WTC11 (cell line): ENCODE data around the gene ACTR3C. TPM values are rescaled to one million over a fixed set of nuclear protein-coding genes. Genes with fewer than 3 reads are reported as not detected.

Source experiments
- ATAC-seq: fragments of 200-7000 bp; cut with Tn5 transposase; 2 replicates; pipeline ENCODE4 v1.10.0; 2021; ENCODE audit warnings: mild to moderate bottlenecking, moderate library complexity
- CTCF ChIA-PET: fragments of 300-600 bp; sonication (Branson Sonifier 250); formaldehyde crosslinking; loops from one replicate; lab custom pipeline; 2021; ENCODE audit warnings: antibody characterized with exemption; lab: Charles Lee
- POLR2A ChIA-PET: fragments of 350-600 bp; sonication (Branson Sonifier 250); formaldehyde crosslinking; loops from one replicate; lab custom pipeline; 2021; ENCODE audit warnings: antibody characterized with exemption; lab: Charles Lee
- DNase-seq: peaks from one replicate; pipeline ENCODE4 v3.0.0; 2021; ENCODE audit warnings: low spot score
- H3K27ac Mint-ChIP-seq: 2 replicates; pipeline ENCODE4 v1.8.0; 2021; ENCODE audit warnings: mixed read lengths
- H3K27me3 Mint-ChIP-seq: 2 replicates; pipeline ENCODE4 v1.8.0; 2021; ENCODE audit warnings: low read depth, mild to moderate bottlenecking, moderate library complexity, mixed read lengths
- H3K36me3 Mint-ChIP-seq: 2 replicates; pipeline ENCODE4 v1.8.0; 2021; ENCODE audit warnings: mixed read lengths
- H3K4me1 Mint-ChIP-seq: 2 replicates; pipeline ENCODE4 v1.8.0; 2022; ENCODE audit warnings: mixed read lengths
- H3K4me3 Mint-ChIP-seq: 2 replicates; pipeline ENCODE4 v1.8.0; 2021; ENCODE audit warnings: mild to moderate bottlenecking, moderate library complexity, mixed read lengths
- H3K9me3 Mint-ChIP-seq: 2 replicates; pipeline ENCODE4 v1.8.0; 2021; ENCODE audit warnings: mixed read lengths
- AR ChIP-seq: fragments of 250-450 bp; sonication (Bioruptor Pico); IDR thresholded peaks from 2 replicates; pipeline ENCODE4 v1.9.0; 2021; ENCODE audit warnings: mild to moderate bottlenecking
- ATF1 ChIP-seq: sonication (generic); formaldehyde crosslinking; IDR thresholded peaks from 2 replicates; pipeline ENCODE4 v1.8.1; 2023; ENCODE audit warnings: mild to moderate bottlenecking, moderate library complexity, missing genetic modification reagents
- ATF6 ChIP-seq: sonication (generic); formaldehyde crosslinking; IDR thresholded peaks from 2 replicates; pipeline ENCODE4 v1.8.1; 2023; ENCODE audit warnings: mild to moderate bottlenecking, missing genetic modification reagents
- CREB1 ChIP-seq: sonication (generic); formaldehyde crosslinking; IDR thresholded peaks from 2 replicates; pipeline ENCODE4 v1.8.0; 2023; ENCODE audit warnings: mild to moderate bottlenecking, missing genetic modification reagents
- CTCF ChIP-seq: fragments of 200-600 bp; IDR thresholded peaks from 2 replicates; pipeline ENCODE4 v1.8.0; 2022; ENCODE audit warnings: antibody characterized with exemption
- E2F4 ChIP-seq: sonication (generic); formaldehyde crosslinking; IDR thresholded peaks from 2 replicates; pipeline ENCODE4 v1.8.1; 2022; ENCODE audit warnings: low read depth, mild to moderate bottlenecking, moderate library complexity, missing genetic modification reagents, borderline replicate concordance
- E2F5 ChIP-seq: sonication (generic); formaldehyde crosslinking; IDR thresholded peaks from 2 replicates; pipeline ENCODE4 v1.8.1; 2022; ENCODE audit warnings: mild to moderate bottlenecking, moderate library complexity, missing genetic modification reagents
- FOXP4 ChIP-seq: sonication (generic); formaldehyde crosslinking; IDR thresholded peaks from 2 replicates; pipeline ENCODE4 v1.8.0; 2022; ENCODE audit warnings: mild to moderate bottlenecking, missing genetic modification reagents
- GABPB1 ChIP-seq: sonication (generic); formaldehyde crosslinking; IDR thresholded peaks from 2 replicates; pipeline ENCODE4 v1.8.1; 2023; ENCODE audit warnings: mild to moderate bottlenecking, missing genetic modification reagents
- JAZF1 ChIP-seq: fragments of 250-450 bp; sonication (Bioruptor Pico); IDR thresholded peaks from 2 replicates; pipeline ENCODE4 v1.9.0; 2021; ENCODE audit warnings: moderate library complexity, mild to moderate bottlenecking, inconsistent platforms
- MXD4 ChIP-seq: fragments of 250-450 bp; sonication (Bioruptor Pico); IDR thresholded peaks from 2 replicates; pipeline ENCODE4 v1.8.0; 2021; ENCODE audit warnings: mild to moderate bottlenecking, moderate library complexity, borderline replicate concordance
- NFE2L1 ChIP-seq: sonication (generic); formaldehyde crosslinking; IDR thresholded peaks from 2 replicates; pipeline ENCODE4 v1.8.1; 2023; ENCODE audit warnings: missing genetic modification reagents
- NFYB ChIP-seq: sonication (generic); formaldehyde crosslinking; conservative IDR thresholded peaks from 2 replicates; pipeline ENCODE4 v1.8.0; 2022; ENCODE audit warnings: low read depth, missing genetic modification reagents
- NR1H2 ChIP-seq: sonication (generic); formaldehyde crosslinking; IDR thresholded peaks from 2 replicates; pipeline ENCODE4 v1.9.0; 2021; ENCODE audit warnings: mild to moderate bottlenecking, moderate library complexity, missing genetic modification reagents
- NR2C2 ChIP-seq: sonication (generic); formaldehyde crosslinking; IDR thresholded peaks from 2 replicates; pipeline ENCODE4 v1.8.0; 2022; ENCODE audit warnings: mild to moderate bottlenecking, missing genetic modification reagents
- ZMAT4 ChIP-seq: fragments of 250-450 bp; sonication (Bioruptor Pico); IDR thresholded peaks from 2 replicates; pipeline ENCODE4 v1.9.0; 2021; ENCODE audit warnings: mild to moderate bottlenecking
- ZNF219 ChIP-seq: sonication (generic); formaldehyde crosslinking; IDR thresholded peaks from 2 replicates; pipeline ENCODE4 v1.8.0; 2023; ENCODE audit warnings: missing genetic modification reagents, mild to moderate bottlenecking, borderline replicate concordance
- ZNF423 ChIP-seq: fragments of 250-450 bp; sonication (Bioruptor Pico); IDR thresholded peaks from 2 replicates; pipeline ENCODE4 v2.1.2; 2022; ENCODE audit warnings: mild to moderate bottlenecking, moderate library complexity
- total RNA-seq: library from RNA; stranded (reverse); gene quantifications from 3 replicates; pipeline ENCODE4 v1.2.3, GENCODE V29; 2021

The ACTR3C gene
- total RNA-seq, 1 experiment from 2014 or later = 1.4 TPM

- TF ChIP-seq AR (CRISPR knock-in tag) = no peak
- no peak for TF ChIP-seq CREB1 (CRISPR knock-in tag)
- no peak for TF ChIP-seq MXD4 (CRISPR knock-in tag)
- TF ChIP-seq ZNF219 (CRISPR knock-in tag) = no peak
- no peak for TF ChIP-seq NFE2L1 (CRISPR knock-in tag)
- TF ChIP-seq ZMAT4 (CRISPR knock-in tag) = no peak
- no peak for TF ChIP-seq E2F4
- no peak for TF ChIP-seq NFYB (CRISPR knock-in tag)
- no peak for TF ChIP-seq CTCF
- no peak for TF ChIP-seq E2F5 (CRISPR knock-in tag)
Observed at GRCh38 chr7:150346922-150347321, 23.6 kb upstream of the ACTR3C start (continued).

- DNase-seq (no peak), ATAC-seq (no peak)
- H3K27ac Mint-ChIP-seq = no peak overlapping the region
- peaks cover 21% of the 10 kb centered on the region for H3K36me3 Mint-ChIP-seq
- no peak overlapping the region for H3K4me3 Mint-ChIP-seq
- TF ChIP-seq ZNF423 (CRISPR knock-in tag) = no peak
- TF ChIP-seq JAZF1 (CRISPR knock-in tag) = no peak
- TF ChIP-seq GABPB1 = no peak
- TF ChIP-seq MXD4 (CRISPR knock-in tag) = no peak
- no peak for TF ChIP-seq ATF1
- no peak for TF ChIP-seq NR2C2
- TF ChIP-seq ATF6 (CRISPR knock-in tag) = no peak
- TF ChIP-seq NR1H2 (CRISPR knock-in tag) = no peak
- no peak for TF ChIP-seq FOXP4 (CRISPR knock-in tag)
- peaks cover 34% of the 10 kb centered on the region for H3K27me3 Mint-ChIP-seq
- H3K4me1 Mint-ChIP-seq = peaks cover 19% of the 10 kb centered on the region
- H3K9me3 Mint-ChIP-seq = peaks cover 26% of the 10 kb centered on the region
- POLR2A ChIA-PET = no interaction called here
- CTCF ChIA-PET = no interaction called here
Observed at GRCh38 chr7:150345012-150345411, 21.7 kb upstream of the ACTR3C start.
